Astrocyte of the spinal cord (primary cell): ENCODE measurements around the gene FRMD4A.

Source experiments
- DNase-seq: peaks from one replicate; pipeline ENCODE4 v3.0.0; 2011; ENCODE audit warnings: low read depth, low spot score
- H3K4me3 ChIP-seq: 2 replicates; pipeline ENCODE4 v1.5.1; 2011; ENCODE audit warnings: low read depth, mild to moderate bottlenecking, low read length, moderate library complexity
- in situ Hi-C: cut with HindIII; loops from 2 replicates; pipeline ENCODE4 v1.10.0; 2017; ENCODE audit warnings: low sequenced_read_pairs
- TF ChIP-seq, protein P1 (sequence below): IDR thresholded peaks from 2 replicates; pipeline ENCODE4 v1.5.1; 2012; ENCODE audit warnings: low read depth, mild to moderate bottlenecking, low read length, inconsistent platforms

The FRMD4A gene

GRCh38 chr10:13885238-13885990 is 445.3 kb downstream of the FRMD4A start:
- TF ChIP-seq, protein P1, sequence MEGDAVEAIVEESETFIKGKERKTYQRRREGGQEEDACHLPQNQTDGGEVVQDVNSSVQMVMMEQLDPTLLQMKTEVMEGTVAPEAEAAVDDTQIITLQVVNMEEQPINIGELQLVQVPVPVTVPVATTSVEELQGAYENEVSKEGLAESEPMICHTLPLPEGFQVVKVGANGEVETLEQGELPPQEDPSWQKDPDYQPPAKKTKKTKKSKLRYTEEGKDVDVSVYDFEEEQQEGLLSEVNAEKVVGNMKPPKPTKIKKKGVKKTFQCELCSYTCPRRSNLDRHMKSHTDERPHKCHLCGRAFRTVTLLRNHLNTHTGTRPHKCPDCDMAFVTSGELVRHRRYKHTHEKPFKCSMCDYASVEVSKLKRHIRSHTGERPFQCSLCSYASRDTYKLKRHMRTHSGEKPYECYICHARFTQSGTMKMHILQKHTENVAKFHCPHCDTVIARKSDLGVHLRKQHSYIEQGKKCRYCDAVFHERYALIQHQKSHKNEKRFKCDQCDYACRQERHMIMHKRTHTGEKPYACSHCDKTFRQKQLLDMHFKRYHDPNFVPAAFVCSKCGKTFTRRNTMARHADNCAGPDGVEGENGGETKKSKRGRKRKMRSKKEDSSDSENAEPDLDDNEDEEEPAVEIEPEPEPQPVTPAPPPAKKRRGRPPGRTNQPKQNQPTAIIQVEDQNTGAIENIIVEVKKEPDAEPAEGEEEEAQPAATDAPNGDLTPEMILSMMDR: no peak
- no peak overlapping the region for H3K4me3 ChIP-seq
- DNase-seq: no peak
- in situ Hi-C loops: no loop called here

- in situ Hi-C loops: no loop called here
- H3K4me3 ChIP-seq: no peak overlapping the region
- TF ChIP-seq, protein P1: no peak
- no peak for DNase-seq
Measured at GRCh38 chr10:13883636-13884444, 446.9 kb downstream of the FRMD4A start.

GRCh38 chr10:13882119-13882711 is 448.5 kb downstream of the FRMD4A start:
- TF ChIP-seq, protein P1: no peak
- in situ Hi-C loops: no loop called here
- H3K4me3 ChIP-seq: no peak overlapping the region
- peak; percentile 96 for DNase-seq

DNA sequence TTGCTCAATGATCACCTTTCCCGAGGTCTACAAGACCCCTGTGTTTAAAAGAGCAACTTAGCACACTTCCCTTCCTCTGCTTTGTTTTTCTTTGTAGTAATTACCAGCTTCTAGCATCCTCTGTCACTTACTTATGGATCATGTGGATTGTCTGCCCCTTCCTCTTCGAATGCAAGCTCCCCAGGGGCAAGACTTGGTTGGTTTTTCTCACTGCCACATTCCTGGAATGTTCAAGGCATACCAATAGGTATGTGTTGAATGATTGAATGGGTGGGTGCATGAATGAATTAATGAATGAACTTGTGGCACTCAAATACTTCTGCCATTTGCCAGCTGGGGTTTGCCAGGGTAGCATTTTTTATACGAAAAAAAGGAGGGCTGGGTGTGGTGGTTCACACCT is 450.0 kb downstream of the FRMD4A start:
- TF ChIP-seq, protein P1: no peak
- in situ Hi-C loops: no loop called here
- DNase-seq: no peak
- no peak overlapping the region for H3K4me3 ChIP-seq

GRCh38 chr10:13877154-13877909 is 453.4 kb downstream of the FRMD4A start:
- H3K4me3 ChIP-seq: no peak overlapping the region
- no peak for DNase-seq
- in situ Hi-C loops: no loop called here
- TF ChIP-seq, protein P1: no peak

GRCh38 chr10:13873196-13873595 is 457.5 kb downstream of the FRMD4A start:
- in situ Hi-C loops: no loop called here
- H3K4me3 ChIP-seq: no peak overlapping the region
- TF ChIP-seq, protein P1: no peak
- no peak for DNase-seq
